ENCODE measurements around the gene ARHGEF7.

ARHGEF7 gene

DNA sequence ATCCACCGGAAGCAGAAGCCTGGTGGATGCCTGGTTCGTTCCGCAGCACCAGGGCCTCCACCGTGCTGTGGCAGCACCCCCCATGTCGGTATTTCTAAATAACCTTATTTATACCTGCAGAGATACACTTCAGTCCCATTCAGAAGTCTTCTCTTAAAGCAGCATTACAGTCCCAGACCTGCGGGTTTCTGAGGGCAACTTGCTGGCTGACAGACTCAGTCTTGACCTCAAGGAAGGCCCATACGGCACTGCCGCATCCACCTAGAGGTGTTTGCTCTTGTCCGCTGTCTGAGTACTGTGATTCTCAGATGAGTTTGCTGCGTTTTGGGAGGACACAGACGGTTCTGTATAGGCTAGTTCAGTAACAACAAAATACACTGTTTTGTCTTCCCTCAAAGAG lies 188.4 kb downstream of the ARHGEF7 start:
- TF ChIP-seq, protein P1, sequence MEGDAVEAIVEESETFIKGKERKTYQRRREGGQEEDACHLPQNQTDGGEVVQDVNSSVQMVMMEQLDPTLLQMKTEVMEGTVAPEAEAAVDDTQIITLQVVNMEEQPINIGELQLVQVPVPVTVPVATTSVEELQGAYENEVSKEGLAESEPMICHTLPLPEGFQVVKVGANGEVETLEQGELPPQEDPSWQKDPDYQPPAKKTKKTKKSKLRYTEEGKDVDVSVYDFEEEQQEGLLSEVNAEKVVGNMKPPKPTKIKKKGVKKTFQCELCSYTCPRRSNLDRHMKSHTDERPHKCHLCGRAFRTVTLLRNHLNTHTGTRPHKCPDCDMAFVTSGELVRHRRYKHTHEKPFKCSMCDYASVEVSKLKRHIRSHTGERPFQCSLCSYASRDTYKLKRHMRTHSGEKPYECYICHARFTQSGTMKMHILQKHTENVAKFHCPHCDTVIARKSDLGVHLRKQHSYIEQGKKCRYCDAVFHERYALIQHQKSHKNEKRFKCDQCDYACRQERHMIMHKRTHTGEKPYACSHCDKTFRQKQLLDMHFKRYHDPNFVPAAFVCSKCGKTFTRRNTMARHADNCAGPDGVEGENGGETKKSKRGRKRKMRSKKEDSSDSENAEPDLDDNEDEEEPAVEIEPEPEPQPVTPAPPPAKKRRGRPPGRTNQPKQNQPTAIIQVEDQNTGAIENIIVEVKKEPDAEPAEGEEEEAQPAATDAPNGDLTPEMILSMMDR (IDR thresholded peaks at IDR 0.05; ENCODE audit: low read depth, low read length) = no peak
- no peak for DNase-seq (ENCODE audit: extremely low read depth, low read depth)

DNA sequence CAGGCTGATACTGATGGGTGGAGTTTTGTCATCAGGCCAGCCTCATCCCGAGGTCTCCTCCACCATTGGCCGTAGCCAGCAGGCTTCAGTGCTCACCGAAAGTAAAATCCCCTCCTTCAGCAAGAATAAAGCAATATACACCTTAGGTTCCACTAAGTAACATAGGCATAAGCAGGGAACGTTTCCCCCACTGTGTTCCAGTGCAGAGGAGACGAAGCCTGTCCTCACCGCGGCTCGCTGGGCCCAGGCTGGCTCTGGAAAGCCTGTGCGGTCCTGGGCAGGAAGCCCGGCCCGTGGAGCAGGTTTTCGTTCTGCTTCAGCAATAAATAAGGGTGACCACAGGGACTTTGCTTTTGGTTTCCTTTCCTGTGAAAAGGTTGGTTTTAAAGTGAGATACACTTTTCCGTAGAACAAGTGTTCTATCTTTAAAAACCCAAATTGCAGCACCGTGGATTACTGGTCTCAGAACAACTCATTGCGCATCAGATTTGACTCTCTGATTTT lies 189.0 kb downstream of the ARHGEF7 start:
- DNase-seq (ENCODE audit: extremely low read depth, low read depth) = no peak
- TF ChIP-seq, protein P1 (IDR thresholded peaks at IDR 0.05; ENCODE audit: low read depth, low read length) = no peak

DNA sequence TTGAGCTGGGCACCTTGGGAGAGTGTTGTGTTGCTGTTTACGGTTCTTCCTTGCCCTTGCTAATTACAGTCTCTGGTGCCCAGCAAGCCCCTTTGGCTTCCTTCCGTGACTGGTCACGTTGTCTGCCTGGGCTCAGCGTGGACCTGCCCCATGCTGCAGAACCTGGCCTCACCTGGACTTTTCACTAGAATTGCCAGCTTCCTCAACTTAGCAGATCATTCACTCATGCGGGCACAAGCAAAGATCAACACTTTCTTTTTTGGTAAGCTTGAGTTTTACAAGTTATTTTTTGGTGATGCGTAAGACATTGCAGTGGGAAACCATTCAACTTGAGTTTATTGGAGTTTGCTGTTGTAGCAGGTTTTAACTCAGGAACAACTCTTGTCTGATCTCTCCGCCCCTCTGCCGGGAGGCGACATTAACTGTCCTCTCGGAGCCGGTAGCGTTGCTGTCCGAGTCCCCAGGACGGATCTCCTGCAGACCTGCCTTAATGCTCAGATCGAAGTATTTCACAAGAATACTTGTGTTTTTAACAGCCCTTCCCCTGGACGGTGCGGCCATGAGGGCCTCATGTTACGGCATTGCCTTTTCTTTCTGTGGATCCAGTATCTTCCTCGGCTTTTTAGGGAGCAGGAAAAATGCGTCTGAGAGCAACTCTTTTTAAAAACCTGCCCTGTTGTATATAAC lies 189.6 kb downstream of the ARHGEF7 start:
- DNase-seq (ENCODE audit: extremely low read depth, low read depth) = no peak
- TF ChIP-seq, protein P1 (IDR thresholded peaks at IDR 0.05; ENCODE audit: low read depth, low read length) = no peak

DNA sequence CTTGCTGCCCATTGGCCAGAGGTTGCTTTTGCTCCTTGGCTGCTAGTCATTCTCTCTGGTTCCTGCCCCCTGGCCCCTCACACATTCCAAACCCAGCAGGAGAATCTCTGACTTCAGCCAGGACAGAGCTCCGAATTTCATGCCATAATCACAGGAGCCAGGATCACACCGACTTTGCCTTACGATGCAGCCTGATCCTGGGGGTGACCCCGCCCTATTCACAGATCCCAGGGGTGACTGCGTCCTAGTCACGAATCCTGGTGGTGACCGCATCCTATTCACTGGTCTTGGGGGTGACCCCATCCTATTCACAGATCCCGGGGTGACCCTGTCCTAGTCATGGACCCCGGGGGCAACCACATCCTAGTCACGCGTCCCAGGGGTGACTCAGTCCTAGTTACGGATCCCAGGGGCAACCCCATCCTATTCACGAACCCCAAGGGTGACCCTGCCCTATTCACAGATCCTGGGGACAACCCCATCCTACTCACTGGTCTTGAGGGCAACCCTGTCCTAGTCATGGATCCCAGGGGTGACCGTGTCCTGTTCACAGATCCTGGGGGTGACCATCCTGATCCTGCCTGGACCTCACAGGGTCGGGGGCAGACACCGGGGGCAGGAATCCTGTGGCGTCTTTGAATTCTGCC lies 198.0 kb downstream of the ARHGEF7 start:
- TF ChIP-seq, protein P1 (IDR thresholded peaks at IDR 0.05; ENCODE audit: low read depth, low read length) = no peak
- no peak for DNase-seq (ENCODE audit: extremely low read depth, low read depth)

DNA sequence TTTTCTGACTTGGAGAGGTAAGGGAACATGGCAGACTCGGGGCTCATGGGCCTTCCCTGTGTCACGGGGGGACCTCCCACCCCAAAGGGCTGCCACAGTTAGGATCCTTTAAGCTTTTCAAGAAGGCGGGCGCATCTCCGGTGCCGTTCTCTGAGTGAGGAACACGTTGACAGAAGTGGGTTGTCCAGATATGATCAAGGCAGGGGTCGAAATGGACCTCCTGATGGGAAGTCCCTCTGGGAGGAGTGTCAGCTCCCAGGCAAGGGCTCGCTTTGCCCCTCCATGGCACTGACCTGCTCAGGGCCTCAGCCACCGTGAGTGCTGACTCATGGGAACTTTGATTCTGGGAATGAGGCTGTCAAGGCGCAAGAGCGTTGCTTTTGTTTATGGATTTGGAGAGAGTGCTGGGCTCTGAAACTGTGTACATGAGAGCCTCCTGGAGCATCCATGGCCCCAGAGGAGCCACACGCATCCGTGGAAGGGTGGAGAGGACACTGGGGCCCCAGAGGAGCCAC lies 198.9 kb downstream of the ARHGEF7 start:
- TF ChIP-seq, protein P1 (IDR thresholded peaks at IDR 0.05; ENCODE audit: low read depth, low read length) = no peak

DNA sequence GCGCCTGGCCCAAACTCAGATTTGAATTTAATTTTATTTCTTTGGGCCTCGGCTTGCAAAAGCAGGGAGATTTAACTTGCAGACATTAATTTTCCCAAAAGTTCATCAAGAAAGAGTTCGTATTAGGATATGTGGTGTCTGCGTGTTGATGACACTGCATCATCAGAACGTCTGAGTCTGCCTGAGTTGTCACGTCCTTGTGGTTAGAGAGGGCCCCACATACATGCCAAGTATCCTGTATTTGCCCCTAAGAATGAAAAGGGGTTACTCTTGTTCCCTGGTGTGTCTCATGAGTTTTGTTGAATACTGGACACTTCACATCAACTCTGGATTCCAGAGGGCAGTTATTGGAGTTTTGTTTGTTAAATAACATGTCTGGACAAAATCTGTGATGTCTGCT lies 199.7 kb downstream of the ARHGEF7 start:
- no peak for DNase-seq (ENCODE audit: extremely low read depth, low read depth)
- TF ChIP-seq, protein P1 (IDR thresholded peaks at IDR 0.05; ENCODE audit: low read depth, low read length) = no peak

More for the DNA sequence above, 198.9 kb downstream of the ARHGEF7 start:
- DNase-seq (ENCODE audit: extremely low read depth, low read depth) = no peak

DNA sequence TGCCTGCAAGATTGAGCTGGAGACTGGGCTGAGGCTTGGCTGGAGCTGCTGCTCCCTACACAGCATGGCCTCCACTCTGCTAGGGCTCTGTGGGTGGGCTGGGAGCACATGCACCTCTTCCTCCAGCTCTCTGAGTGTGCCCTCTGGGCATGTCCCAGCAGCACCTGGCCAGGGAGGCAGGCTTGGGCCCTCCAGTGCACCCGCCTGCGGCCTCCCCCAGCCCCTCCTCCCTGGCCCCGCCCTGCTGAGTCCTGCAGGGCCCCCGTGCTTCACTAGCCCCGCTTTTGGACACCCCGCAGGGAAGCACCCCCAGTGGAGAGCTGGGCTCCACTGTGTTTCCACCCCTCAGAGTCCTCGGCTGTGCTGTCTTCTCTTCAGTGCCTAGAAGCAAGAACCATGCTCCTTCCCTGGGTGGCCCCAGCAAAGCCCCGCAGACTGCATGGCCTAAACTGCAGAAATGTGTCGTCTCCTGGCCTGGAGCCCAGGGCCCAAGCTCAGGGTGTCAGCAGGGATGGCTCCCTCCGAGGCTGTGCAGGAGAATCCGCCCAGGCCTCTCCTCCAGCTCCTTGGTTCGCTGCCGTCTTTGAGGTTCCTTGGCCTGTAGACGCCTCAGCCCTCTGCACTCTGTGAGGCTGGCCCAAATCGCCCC lies 200.4 kb downstream of the ARHGEF7 start:
- no peak for DNase-seq (ENCODE audit: extremely low read depth, low read depth)
- TF ChIP-seq, protein P1 (IDR thresholded peaks at IDR 0.05; ENCODE audit: low read depth, low read length) = no peak

All from AG09319 (cell line).